Stimulated activated CD8-positive, alpha-beta memory T cell treated with anti-CD3 and anti-CD28 coated beads, Interleukin-15, amount 100 ng/mL, for 24 hours (primary cell): ENCODE measurements around the gene VSIR.

ENCODE experiments used
- DNase-seq: peaks from one replicate; pipeline ENCODE4 v3.0.0-alpha.2; 2020; ENCODE audit warnings: low read depth

Gene VSIR

DNA sequence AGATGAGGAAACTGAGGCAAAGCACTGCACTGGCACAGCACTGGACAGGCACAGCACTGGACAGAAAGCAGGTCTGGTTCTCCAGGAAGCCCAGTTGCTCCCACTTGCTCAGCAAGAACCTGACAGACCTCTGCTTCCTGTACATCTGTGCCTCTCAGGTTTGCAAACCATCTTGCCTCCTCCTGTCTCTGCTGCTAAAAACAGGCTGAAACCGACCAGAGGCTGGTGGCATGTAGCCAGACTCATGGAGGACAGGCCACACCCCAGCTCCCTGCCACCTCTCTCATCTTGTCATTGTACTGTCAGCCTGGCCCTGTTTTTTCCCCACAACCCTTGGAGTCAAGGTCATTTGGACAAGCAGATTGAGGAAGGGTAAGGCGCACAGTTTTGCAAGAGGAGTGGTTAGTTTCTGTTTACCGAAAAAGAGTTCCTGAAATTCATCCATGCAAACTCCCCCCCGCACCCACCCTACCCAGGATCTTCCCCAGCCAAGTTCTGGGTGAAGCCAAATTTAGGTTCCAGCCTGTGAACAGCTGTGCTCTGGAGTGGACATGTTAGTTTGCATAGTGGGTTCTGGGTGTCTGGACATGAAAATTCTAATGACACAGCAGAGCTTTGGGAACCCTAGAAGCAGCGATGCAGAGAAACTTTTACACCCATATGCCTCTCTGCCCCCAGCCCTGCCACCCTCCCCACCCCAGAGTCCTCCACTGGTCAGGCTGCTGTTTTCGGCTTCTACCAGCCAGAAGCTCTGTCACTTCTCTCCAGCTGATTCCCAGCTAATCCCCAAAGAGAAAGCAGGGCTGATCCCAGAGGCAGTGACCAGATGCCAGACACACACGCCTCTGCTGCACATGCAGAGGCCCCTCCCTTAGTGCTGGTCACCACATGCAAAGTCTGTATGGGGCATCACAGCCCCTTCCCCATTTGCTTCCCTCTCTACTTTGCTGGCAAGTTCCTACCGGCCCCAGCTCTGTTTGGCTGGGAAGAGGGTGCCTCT, 45.3 kb downstream of the VSIR start:
- DNase-seq = no peak

DNA sequence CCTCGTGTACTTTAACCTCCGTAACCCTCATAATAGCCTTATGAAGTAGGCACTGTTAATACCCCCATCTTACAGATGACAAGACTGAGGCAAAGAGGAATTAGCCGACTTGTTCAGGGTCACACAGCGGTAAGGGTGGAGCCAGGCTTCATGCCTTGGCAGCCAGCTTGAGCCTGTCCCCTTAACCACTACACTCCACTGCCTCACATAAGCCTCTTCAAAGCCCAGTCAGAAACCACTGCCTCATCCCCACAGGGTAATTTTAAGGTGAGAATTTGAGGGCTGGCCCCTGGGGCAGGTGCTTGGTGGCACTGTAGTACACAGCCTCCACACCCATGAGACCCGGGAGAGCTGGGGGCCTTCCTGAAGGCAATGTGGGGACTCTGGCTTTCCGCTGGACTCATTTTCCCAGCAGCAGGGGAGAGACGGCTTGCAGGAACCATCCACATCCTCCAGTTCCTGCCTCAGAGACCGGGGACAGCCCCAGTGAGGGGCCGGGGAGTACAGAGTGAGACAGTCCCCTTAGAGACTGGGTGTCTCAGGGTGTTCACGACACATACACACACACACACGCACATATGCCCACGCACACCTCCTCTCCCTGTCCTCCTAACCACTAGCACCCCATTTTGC, 46.1 kb downstream of the VSIR start:
- no peak for DNase-seq

DNA sequence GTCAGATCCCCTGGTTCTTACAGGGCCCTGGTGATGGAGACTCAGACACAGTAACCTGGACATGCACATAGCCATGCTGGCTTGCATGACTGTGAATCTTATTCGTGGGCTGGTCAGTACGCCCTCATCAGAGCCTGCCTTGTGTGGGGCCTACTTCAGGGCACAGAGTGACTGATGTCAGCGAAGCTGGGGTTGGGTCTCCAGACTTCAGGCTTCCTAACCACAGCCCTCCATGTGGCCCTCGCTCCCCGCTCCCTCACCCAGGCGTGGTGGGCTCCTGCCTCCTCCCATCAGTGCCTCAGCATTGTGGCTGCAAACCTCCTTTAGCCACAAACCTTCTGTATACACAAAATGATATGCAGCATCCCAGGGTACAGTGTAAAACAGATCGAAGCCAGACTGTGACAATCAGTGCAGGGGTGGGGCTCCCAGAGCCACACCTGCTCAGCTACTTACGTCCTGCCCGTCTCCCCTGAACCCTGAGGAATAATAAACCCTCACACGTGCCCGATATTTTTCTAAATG, 46.7 kb downstream of the VSIR start:
- DNase-seq = no peak

DNA sequence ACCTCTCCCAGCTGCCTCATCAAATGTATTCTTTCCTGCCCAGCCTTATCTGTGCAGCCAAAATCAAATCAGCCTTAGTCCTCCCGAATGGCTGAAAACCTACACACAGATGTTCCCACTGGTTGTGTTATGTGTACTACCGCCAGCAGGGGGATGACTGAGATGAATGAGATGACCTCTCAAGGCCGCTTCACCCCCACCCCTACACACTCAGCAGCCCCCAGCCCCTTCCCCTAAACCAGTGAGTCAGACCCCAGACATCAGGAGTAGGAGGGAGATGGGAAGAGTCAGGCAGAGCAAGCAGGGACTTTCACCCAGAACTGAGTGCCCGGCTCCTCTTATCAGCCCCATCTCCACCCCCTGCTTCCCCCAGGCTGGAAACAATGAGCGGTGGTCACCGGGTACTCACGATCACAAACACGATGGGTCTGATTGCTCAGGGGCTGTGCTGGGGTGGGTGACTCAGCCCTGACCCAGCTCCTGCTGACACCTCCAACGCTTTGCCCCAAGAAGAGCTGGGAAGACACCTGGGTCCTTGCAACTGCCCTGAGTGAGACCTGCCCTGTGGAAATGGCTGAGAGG, 47.2 kb downstream of the VSIR start:
- no peak for DNase-seq

DNA sequence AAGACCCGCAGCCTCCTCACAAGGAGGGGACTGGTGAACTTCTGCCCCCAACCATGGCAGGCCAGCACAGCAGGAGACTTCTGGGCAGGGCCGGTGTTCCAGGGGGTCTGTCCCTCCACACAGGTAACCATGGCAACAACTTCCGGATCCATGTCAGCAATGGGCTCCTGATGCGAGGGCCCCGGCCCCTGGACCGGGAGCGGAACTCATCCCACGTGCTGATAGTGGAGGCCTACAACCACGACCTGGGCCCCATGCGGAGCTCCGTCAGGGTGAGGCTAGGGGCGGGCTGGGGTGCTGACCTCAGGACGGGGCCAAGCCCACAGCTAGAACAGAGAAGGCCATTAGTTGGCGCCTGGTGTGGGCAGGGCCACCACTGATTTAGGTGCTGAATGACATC, 48.1 kb downstream of the VSIR start:
- DNase-seq = no peak

DNA sequence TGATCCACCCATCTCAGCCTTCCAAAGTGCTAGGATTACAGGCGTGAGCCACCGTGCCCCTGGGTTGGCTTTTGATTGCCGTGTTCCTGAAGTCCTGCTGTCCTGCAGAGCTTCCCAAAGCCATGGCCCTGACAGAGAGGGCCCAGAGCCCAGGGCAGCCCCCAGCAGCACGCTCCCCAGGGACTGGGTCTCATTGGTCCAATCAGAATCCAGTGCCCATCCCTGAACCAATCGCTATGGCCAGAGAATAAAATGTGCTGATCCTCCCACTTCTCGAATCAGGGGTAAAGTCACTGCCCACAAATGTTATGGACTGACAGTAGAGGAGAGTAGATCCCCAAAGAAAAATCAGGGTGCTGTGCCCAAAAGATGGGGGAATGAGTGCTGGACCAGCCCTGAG, 48.8 kb downstream of the VSIR start:
- DNase-seq = no peak

DNA sequence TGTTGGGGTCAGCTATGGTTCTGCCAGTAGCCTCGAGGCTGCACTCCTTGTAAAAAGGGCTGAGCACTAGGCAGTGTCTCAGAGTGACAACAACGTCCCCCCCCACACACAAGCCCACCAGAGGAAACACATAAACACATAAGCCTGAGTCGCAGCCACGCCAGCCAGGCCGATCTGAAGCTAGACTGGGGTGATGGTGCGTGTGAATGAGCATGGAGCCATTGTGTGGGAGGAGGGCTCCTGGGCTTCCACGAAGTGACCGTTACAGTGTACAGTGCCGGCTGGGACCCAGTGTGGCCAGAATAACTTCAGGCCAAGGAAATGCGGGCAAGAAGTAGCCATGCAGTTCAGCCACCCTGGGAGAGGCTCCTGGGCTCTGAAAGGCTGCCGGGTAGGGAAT, 50.0 kb downstream of the VSIR start:
- no peak for DNase-seq

DNA sequence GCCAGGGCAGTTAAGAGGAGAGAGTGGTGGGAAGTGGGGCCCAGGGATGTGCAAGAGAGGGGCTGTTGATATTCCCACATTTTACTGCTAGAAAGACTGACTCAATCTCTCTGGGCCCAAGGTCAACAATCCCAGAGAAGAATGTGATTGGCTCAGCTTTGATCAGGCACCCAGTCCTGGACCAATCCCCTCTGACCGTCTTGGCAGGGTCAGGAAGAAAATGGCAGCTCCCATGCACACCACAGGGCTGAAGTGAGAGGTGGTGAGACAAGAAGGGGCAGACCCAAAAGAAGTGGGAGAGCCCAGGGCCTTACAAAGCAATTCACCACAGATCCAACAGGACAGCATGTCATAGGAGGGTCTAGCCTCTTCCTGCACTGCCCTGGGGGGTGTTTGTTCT, 50.5 kb downstream of the VSIR start:
- DNase-seq = no peak

DNA sequence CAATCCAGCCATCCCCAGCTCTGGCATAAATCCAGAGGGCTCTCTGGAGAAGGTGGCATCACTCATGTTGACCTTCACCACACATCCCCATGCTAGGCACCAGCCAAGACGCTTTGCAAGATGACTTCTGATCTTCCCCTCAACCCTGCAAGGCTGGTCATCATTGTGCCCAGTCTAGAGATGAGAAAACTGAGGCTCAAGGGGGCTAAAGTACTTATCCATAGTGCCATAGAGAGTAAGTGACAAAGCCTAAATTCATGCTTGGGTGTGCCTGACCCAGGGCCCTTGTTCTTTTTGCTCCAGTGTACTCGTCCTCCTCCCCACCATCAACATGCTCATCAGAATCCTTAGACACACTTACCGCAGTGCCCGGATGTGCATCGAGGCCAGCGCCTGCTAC, 52.0 kb downstream of the VSIR start:
- DNase-seq = no peak

DNA sequence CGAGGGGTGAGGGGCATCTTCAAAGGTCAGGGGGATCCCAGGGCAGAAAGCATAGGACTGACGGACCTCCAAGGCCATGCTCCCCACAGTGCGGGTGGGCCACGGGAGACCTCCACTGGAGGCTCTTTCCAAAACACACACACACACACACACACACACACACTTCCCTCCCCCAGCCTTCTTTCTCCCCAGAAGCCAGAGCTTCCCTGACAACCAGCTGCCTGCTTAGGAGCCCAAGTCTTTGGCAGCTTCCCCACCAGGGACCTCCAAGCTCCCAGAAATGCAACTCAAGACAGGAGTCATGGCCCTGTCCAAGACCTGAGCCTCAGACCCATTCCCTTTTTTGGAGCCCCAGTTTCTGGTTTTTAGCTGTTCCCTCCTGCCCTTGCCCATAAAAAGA, 53.0 kb downstream of the VSIR start:
- no peak for DNase-seq

DNA sequence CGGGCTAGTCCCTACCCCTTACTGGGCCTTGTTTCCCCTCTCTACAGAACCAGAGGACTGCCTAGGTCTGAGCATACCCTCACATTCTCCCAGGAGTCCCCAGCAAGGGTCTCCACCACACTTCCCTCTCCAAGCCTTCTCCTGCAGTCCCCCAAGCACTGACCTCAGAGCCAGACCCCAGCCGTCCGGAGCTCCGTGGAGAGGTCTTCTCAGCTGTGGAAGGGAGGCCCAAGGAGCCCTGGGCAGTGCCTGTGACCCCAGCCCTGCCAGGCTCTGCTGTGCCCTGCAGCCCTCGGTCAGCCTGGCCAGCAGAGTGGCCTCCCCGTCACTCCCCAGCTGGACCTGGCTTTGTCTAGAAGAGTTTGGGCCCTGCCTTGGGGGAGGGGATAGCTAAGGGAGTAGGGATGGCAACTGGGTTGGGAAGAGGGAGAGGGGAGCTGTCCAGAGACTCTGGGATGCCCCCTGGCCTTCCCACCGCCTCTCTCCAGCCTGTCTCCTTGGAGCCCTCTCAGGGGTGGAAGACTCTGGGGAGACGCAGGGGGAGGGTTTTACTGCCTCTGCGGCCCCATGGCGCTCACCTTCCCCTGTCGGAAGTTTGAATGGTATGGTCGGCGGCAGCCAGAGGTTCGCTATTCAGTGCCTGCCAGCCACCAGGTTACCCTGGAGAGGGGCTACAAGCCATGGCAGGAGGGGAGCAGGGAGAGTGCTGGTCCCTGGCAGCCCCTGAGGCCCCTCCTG, 53.7 kb downstream of the VSIR start, which contains the start of gene C10orf105:
TSS of gene C10orf105 (minus strand) at position 315 of the 738 bp plus-strand sequence. CDS start 3,441 bp downstream, outside the sequence.
- no peak for DNase-seq

DNA sequence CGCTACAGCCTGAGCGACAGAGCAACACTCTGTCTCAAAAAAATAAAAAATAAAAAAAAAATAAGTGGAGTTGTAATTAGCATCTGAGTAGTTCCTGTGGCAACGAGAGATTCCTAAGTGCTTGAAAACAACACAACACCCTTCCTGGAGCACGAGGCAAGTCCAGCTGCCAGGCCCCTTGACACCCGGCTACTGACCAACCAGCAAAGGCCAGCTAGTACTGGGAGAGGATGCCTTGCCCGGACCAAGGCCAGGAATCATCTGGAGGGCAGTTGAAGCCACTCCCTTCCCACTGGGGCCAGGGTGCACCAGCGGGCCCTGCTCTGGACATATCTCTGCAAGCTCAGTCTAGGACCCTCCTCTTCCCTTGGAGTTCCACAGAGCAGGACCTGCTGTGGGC, 54.3 kb downstream of the VSIR start:
- no peak for DNase-seq

DNA sequence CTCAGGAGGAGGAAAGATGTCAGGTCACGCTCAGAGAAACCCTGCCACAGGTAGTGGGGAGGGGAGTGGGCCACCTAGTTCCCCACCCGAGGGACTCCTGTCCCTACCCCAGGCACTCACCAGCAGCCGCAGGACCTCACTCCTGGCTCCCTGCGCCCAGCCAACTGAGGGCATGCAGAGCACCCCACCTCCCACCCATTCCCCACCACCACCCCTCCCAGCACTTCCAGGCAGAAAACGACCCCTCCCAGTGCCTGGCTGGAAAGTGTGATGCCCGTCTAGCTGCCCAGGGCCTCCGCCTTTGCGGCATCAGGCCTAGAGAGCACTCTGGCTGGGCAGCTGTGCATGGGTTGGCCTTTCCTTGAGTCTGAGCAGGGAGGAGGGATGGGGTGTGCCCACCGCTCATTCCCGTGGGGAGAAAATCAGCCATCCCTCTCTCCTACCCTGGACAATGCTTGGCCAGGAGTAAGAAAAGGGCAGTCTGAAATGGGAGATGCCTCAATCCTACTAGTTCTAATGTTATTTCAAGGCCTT, 55.1 kb downstream of the VSIR start:
- no peak for DNase-seq

DNA sequence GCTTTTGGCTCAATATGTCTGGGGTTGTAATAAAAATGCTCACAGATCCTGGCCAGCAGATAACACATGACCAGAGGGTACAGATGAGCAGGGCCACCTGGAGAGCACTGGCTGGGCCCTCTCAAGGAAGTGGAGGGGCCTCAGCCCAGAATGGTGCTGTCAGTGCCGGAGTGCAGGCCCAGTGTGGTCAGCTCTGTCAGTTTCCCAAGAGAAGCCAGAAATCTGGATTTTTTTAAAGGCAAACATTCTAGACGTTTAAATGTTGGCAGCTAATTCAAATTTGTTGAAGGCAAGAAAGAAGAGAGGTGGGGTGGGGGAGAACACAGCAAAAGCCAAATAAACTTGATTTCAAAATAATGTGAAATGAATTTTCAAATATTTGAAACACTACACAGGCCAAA, 55.8 kb downstream of the VSIR start:
- DNase-seq = no peak

DNA sequence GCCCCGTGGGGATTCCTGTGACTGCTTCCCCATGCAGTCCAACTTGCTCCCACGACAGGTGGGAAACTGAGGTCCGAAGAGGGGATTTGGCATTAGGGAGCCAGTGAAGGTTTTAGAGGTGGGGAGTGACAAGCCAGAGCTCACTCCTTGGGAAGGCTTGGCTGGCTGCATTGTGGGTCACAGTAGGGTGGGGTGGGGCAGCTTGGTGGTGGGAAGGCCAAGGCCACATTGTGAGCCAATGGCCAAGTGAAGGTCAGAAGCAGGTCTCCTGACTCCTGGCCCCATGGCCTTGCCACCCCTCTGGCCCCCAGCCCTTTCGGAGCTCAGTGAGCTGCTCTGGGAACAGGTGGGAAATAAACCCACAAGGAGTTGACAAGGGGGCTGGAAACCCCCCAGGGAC, 56.3 kb downstream of the VSIR start:
- no peak for DNase-seq

DNA sequence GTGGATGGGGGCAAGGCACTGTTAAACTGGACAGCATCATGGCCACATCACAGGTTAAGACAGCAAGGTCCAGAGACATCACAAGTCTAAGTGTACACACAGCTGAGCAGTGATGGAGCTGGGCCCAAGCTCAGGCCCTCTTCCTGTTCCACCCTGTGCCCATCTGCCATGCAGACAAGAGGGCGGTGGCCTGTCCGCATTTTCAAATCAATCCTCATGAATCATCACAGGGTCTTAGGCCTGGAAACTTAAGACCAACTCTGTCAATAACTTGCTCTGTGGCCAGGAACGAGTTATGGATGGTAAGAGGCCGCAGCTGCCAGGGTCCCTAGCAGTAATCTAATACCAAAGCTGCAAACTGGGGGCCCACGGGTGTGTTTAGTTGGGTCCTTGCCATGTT, 56.9 kb downstream of the VSIR start:
- DNase-seq = no peak

DNA sequence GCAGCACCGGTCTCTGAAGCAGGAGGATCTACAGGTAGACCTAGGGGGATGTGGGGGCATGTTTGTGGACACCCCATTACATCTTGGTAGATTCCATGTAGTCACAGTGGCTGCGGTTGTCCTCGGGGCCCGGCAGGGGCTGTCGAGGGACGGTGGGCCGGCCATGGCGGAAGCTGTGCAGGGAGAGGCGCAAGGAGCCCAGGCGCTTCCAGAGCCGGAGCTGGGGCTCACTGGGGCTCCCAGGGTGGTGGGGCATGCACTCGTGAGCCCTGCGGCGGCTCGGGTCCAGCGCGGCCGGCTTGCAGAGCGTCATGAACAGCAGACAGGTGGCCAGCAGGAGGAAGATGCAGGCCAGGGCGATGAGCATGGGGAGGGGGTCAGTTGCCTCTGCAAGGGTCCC, 57.5 kb downstream of the VSIR start:
- no peak for DNase-seq

DNA sequence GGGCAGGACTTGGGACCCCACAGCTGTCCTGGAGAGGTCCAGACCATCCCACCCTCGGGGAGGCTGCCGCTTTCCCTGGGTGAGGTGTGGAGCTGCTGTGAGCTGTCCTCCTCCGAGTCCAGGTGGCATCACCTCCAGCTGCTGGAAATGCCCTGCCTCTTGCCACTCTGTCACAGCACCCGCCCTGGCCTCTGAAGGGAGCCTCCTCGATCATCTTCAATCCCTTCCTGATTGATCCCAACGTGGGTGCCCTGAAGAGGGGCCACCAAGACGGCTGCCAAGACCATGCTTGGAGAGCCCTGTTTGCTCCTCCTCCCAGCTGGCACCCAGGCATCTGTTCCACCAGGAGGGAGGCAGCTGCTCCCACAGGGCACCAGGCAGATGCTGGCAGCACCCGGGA, 58.3 kb downstream of the VSIR start:
- DNase-seq = no peak

DNA sequence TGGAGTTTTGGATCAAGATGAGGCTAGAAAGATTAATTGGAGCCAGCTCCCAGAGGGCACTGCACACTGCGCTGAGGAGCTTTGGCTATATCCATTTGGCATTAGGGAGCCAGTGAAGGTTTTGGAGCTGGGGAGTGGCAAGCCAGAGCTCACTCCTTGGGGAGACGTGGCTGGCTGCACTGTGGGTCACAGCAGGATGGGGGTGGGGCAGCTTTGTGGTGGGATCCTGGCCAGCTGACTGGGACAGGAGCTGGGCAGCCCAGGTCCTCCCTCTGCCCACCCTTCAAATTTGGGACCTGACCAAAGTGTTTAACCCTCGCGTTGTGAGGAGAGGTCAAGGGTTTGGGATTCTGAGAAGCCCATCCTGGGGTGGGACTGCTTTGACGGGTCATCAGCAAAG, 58.7 kb downstream of the VSIR start:
- no peak for DNase-seq

DNA sequence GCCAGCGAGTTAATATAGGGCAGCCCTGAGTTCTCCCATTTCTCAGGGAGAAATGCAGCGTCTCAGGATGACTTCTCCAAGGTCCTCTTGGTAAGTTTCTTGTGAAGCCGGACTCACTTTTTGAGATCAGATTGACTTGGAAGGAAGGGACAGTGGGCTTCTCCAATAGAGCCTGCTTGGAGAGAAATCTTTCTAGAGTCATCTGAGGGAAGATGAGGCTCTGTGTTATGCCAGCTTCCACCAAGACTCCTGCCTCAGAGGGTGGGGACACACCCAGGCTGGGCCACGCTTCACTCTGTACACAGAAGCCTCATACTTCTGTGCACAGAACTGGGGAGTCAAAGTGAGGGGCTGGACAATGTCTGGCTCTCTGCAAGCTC, 59.3 kb downstream of the VSIR start:
- DNase-seq = no peak

DNA sequence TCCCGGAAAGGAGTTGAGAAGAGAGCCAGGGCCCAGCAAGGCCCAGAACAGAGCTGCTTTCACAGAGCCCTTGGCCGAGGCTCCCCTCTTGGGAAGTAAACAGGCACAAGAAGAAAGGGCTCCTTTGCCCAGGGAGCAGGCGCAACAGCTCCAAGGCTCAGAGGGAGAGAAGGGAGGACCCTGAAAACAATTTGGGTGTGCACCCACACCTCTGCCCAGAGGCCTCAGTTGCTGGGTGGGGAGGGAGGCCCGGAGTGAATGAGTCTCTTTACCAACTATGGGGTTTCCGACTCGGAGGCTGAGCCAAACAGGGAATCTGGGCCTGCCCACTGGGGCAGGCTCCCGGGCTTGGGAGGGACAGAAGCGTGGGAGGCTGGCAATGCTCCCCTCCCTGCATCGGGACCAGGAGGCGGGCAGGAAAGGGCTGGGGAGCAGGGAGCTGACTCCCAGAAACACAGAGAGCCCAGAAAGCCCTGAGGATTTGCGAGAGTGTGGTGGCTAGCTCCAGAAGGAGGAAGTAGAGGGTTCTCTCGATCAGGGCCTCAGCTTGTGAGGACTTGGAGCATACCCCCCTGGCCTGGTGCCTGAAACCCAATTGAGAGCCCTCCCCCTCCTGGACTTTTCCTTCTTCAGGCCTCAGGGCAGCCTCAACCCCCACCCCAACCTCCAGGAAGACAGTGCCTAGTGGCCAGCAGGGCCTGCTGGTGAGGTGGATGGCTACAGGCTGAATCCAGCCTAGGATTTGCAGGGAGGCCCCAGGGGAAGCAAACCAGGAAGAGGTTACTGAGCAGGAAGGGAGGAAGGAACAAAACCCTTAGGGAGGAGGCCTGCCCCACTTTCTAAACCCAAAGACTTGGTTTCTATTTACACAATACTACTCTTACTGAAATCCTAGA, 59.9 kb downstream of the VSIR start:
- no peak for DNase-seq
